ENCODE data around the gene MYB.

Gene MYB

GRCh38 chr6:135254471-135254870, 73.4 kb downstream of the MYB start:
- no peak for DNase-seq

GRCh38 chr6:135256866-135257265, 75.8 kb downstream of the MYB start:
- DNase-seq, result no peak

GRCh38 chr6:135257631-135258405, 76.7 kb downstream of the MYB start:
- DNase-seq, result no peak

GRCh38 chr6:135258970-135259369, 77.9 kb downstream of the MYB start:
- no peak for DNase-seq

- no peak for DNase-seq
Measured at GRCh38 chr6:135260612-135261011, 79.5 kb downstream of the MYB start.

- no peak for DNase-seq
Measured at GRCh38 chr6:135261872-135262725, 81.0 kb downstream of the MYB start.

GRCh38 chr6:135265278-135265677, 84.2 kb downstream of the MYB start:
- DNase-seq, result no peak

- no peak for DNase-seq
Measured at GRCh38 chr6:135266675-135267074, 85.6 kb downstream of the MYB start.

- no peak for DNase-seq
Measured at GRCh38 chr6:135267085-135267484, 86.0 kb downstream of the MYB start.

- no peak for DNase-seq
Measured at GRCh38 chr6:135268263-135268662, 87.2 kb downstream of the MYB start.

GRCh38 chr6:135268740-135269139, 87.6 kb downstream of the MYB start:
- DNase-seq, result no peak
